Stimulated activated naive CD4-positive, alpha-beta T cell (primary cell): ENCODE results near the gene PLK3.
"Not testable (repeated sequence)": the region's sequence is repeated elsewhere in the genome, so short reads cannot be mapped to it uniquely, and the experiment has no call there.

Experiments used
- DNase-seq, 6 experiments: peaks; one replicate each; lab custom pipeline; 2025; lab: John Stamatoyannopoulos, UW

PLK3 gene

DNA sequence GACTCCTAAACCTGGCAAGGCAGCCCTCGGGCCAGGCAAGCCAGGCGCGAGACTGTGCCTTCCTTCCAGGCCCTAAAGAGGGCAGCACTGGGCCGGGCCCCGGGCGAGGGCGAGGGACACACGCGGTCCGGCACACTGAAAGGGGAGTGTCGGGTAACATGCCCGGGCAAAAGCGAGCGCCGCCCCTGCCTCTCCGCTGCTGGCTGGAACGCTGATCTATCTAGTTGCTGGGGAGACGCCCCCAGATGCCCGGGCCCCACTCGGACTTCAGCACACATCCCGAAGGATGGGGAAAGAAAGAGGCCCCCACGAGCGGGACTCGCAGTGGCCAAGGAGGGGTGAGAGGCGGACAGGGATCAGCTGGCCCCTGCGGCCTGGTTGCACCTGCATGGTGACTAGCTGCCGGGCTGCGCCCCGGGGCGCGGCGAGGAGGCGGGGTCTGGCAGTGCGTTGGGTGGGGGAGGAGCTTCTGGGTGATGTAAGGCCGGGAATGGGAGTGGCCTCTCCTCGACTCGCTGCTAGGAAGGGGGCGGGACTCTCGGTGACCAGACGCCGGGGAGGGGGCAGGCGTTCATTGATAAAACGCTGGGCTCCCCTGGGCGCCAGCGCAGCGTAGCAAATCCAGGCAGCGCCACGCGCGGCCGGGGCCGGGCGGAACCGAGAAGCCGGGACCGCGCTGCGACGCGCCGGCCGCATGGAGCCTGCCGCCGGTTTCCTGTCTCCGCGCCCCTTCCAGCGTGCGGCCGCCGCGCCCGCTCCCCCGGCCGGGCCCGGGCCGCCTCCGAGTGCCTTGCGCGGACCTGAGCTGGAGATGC lies at the start of gene PLK3:
Gene PLK3, plus strand, starts transcription at position 608 of the 815 bp plus-strand sequence. Its CDS starts 87 bp downstream, at position 695.
- peak; percentile 95 to 99 (median 98) for DNase-seq

DNA sequence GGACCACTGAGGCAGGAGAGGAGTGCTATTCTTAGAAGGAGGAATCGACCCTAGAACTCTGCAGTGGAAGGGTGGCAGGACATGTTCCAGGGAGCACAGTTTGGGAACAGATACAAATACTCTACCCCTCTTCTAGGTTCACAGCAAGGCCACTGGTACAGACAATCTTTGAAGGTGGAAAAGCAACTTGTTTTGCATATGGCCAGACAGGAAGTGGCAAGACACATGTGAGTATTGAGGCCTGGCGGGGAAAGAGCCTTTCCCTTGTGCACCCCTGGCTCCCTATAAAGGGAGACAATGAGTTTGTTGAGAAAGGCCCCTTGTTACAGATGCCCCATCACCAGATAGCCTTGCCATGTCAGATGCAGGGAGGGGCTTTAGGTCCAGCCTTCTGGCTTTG lies 42.8 kb upstream of the PLK3 start:
- DNase-seq, result no peak

DNA sequence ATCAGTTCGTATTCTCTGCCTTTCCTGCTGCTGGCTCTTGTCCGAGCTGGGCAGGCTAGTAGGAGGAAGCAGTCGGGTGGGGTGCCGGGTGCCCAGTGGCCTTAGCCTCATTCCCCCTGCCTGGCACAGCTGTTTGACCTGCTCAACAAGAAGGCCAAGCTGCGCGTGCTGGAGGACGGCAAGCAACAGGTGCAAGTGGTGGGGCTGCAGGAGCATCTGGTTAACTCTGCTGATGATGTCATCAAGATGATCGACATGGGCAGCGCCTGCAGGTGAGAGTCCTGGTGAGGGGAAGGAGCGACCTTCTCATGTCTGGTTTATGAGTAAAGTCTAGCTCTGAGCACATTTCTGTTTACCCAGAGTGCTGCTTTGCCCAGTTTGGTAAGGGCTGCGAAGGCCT lies 41.1 kb upstream of the PLK3 start:
- DNase-seq, result no peak

DNA sequence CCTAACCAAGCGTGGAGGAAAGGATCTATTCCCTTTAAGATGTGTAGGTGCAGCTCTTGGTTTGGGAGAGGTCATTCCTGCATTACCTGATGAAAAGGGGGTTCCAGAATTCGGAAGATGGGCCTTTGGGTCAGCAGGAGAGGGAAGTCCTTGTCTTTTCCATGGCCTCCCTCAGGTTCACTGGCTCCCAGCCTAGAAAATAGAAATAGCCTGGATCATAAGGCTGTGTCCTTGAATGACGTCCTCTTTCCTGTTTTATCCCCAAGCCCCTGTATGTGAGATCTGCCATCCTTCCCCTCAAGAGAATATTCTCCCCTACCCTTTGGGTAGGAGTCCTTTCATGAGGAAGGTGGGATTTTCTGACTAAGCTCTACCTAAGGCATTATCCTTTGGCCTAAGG lies 39.3 kb upstream of the PLK3 start:
- DNase-seq, result no peak

DNA sequence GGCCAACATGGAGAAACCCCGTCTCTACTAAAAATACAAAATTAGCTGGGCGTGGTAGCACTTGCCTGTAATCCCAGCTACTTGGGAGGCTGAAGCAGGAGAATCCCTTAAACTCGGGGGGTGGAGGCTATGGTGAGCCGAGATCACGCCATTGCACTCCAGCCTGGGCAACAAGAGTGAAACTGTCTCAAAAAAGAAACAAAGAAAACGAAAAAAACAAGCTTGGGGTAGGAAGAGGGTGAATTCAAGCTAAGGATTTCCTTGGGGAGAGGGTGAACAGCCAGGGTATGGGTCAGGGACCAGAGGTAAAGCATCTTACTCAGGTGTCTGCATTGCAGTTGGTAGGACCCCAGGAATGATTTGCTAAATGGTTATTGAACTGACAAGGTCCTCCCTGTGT lies 33.8 kb upstream of the PLK3 start:
- DNase-seq, result not testable (repeated sequence)

DNA sequence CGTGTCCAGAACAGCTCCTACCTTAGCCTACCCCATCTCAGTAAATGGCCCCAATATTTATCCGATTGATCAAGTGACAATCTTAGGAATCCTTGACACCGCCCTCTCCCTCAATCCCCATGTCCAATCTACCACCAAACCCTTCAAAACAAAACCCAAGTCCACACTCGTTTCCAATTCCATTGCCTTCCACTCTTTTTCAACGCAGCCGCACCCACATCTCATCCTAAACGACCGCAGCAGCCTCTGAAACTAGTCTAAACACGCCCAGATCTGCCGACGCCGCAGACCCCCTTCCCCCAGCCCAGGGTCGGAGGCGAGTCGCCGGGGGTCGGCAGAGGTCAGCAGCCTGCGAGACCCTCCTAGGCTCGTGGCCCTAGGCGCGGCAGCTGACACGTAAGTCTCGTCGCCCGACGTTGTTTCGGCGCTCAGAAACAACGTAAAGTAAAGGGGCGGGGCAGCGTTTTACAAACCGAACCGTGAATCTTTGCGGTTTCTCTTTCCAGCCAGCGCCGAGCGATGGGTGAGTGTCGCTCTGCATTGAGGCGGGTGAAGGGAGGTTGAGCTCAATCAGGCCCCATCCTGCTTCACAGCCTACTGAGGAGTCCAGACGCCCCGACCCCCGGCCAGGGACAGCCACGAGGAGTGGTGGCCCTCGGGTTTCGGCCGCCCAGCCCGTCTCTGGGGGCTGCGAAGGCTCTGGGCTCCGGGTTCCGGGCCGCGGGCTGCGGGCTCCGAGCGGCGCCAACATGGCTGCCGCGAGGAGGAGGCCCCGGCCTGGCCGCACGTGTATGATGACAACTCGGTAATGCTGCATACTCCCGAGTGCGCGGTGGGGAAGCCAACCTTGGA lies 24.9 kb upstream of the PLK3 start, which contains the start of gene RPS8:
Gene RPS8, plus strand, starts transcription at position 463 of the 852 bp plus-strand sequence. Its CDS starts 57 bp downstream, at position 520.
- peak; percentile 81 to 93 (median 84) for DNase-seq

DNA sequence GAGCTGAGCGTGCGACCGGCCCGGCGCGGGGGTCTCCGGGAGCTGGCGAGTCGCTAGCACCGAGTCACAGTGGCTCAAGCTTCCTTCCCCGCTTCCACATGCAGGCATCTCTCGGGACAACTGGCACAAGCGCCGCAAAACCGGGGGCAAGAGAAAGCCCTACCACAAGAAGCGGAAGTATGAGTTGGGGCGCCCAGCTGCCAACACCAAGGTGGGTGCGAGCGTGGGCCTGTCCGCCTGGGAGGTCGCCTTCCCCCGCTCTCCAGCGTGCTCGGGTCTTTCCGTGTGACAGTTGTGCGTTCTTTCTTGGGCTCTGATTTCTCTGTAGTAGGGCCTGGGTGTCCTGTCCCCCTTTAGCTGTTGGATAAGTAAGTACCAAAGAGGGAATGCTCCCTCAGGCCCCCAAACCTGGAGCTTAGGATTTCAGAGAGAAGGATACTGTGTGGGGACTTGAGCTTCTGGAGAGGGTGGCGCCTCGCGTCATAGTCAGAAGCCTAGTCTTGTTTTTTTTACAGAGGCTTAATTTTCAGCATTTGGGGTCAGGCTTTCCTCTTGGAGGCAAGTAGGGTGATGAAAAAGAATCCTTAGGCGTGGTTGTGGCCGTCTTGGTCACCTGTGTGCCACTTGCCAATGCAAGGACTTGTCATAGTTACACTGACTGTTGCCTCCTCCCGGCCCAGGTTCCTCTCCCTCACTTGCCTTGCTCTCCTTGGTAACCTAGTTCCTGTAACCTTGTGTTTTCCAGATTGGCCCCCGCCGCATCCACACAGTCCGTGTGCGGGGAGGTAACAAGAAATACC lies 24.0 kb upstream of the PLK3 start:
- DNase-seq, result peak in 4 of 6 experiments; percentile 41 to 58 (median 49)

DNA sequence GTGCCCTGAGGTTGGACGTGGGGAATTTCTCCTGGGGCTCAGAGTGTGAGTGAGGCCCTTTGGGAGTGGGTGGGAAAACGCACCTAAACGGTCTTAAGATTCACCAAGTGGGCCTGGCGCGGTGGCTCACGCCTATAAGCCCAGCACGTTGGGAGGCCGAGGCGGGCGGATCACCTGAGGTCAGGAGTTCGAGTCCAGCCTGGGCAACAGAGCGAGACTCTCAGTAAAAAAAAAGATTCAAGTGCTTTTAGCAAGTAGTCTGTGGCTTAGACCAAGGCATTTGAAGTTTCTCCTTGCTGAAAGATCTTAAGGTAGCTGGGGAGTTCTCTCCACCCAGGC lies 23.5 kb upstream of the PLK3 start:
- DNase-seq, result no peak

DNA sequence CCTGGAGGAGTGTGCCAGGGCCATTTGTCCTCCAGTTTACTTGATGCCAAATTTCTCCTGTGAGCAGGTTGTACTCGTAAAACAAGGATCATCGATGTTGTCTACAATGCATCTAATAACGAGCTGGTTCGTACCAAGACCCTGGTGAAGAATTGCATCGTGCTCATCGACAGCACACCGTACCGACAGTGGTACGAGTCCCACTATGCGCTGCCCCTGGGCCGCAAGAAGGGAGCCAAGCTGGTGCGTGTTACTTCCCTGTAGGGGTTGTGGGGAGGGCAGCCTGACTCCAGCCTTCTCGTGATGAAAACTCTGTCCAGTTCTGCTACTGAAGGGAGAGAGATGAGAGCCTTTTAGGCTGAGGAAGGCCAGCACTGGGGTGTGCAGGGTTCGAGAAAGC lies 22.6 kb upstream of the PLK3 start:
- DNase-seq, result no peak

DNA sequence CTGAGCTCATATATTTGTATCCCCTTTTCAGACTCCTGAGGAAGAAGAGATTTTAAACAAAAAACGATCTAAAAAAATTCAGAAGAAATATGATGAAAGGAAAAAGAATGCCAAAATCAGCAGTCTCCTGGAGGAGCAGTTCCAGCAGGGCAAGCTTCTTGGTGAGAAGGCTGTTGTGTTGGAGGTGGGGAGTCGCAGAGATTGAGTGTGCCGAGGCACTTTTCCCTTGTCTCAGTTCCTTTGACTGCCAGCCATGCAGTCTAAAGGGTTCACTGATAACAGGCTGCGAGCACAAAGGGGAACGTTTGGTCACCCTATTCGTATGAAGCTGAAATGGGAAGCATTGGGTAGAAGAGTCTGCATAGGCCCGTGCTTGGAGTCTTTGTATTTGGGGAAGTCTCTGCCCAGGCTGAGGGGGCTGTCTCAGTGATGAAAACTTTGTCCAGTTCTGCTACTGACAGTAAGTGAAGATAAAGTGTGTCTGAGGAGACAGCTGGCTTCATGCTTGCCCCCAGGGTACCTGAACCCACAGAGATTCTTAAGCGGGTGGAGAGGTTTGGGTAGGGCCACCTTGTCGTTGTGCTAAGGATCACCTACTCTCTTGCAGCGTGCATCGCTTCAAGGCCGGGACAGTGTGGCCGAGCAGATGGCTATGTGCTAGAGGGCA lies 22.1 kb upstream of the PLK3 start:
- DNase-seq, result no peak

DNA sequence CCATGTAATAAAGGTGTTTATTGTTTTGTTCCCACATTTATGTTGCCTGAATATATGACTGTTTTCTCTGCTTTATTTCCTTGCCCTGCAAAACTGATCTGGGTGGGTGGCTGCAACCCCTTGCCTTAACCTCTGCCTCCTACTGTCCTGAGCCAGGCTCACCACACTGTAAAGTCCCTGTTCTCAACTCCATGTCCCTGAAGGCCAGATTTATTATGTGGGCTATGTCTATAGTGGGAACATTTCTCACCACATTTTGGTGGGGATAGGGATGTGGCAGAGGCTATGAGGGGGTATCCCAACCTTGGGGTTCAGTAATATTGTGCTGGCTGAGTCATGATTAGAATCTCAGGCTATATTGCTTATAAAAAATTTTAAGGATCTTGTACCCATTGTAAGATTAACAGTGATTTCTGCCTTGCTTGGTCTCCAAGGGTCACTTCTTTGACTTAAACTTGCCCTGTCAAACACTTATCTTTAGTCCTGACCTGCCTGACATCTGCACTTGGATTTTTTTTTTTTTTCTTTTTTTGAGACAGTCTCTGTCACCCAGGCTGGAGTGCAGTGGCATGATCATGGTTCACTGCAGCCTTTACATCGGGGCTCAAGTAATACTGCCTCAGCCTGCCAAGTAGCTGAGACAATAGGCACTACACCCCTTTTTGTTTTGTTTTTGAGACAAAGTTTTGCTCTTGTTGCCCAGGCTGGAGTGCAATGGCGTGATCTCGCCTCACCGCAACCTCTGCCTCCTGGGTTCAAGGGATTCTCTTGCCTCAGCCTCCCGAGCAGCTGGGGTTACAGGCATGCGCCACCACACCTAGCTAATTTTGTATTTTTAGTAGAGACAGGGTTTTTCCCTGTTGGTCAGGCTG lies 21.2 kb upstream of the PLK3 start:
- no peak for DNase-seq

GRCh38 chr1:44780583-44781121 lies 19.5 kb upstream of the PLK3 start:
- DNase-seq, result no peak

DNA sequence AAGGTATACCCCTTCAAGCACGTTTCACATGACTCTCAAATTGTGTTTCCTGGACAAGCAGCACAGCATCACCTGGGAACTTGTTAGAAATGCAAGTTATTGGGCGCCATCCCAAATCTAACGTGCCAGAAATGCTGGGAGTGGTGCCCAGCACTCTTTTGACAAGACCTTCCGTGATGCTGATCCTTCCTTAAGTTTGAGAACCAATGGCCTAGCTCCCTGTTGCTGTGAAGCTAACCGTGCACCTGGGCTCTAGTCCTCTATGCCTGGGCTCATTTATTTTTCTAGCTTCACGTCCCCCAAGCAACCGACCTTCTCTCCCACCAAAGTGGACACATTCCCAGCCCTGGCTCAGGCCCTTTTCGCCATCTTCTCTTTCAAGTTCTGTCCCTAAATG lies 16.5 kb upstream of the PLK3 start:
- DNase-seq, result no peak

GRCh38 chr1:44784094-44785028 lies 15.8 kb upstream of the PLK3 start:
- peak in 3 of 6 experiments; percentile 31 to 33 (median 32) for DNase-seq

GRCh38 chr1:44785029-44785380 lies 15.2 kb upstream of the PLK3 start:
- no peak for DNase-seq

DNA sequence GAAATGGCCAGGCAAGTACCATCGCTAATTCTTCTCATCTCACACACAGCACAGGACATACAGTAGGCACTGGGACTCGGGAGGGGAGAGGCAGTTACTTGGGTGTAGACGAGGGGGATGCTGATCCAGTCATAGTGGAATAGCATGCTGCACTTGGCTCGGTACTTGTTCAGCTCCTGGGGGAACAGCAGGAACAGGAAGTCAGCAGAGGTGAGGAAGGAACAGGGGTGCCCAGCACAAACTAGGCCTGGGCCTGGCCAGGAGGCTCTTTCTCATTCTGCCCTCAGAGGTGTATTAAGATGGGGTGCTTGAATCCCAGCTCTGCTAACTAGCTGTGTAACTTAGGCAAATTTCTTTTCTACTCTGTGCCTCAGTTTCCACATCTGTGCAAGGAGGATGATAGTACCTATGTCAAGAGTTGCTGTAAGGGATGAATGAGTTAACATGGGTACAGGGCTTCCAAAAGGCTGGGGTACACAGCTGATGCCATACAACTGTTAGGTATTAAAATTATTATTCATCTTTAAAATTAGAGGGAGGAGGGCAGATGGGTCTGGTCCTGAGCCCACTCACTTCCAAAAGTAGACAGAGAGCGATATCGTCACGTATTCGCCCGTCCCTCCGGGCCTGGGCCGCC lies 14.6 kb upstream of the PLK3 start:
- no peak for DNase-seq

DNA sequence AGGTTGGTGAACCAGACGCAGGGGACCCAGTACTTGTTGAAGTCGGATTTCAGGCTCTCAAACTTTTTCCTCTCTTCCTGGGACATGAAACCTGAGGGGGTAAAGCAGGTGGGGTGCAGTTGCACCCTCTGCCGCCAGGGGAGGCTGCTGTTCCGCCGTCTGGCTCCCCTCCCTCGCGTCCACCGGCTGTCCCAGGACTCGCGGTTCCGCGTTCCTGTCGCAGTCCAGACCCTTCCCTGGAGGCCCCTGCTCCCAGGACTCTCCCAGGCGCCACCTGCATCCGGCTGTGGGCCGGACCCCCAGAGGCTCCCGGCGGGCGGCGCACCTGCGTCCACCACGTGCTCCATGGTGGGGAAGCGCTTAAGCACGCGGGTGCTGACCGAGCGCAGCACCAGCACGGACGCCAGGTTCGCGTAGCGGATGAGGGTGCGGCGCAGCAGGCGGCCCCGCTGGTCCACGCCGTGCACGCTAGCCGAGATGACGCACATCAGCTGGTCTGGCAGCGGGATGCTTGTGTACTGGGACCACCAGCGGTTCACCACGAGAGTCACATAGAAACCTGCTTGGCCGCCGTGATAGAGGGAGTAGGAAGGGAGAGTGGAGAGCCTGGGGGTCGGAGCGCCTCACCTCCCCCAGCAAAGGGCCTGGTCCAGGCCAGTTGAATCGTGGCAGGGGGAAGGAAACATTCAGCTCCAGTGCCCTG lies 13.9 kb upstream of the PLK3 start:
- peak; percentile 57 to 84 (median 75) for DNase-seq

GRCh38 chr1:44786841-44787426 lies 13.2 kb upstream of the PLK3 start:
- no peak for DNase-seq
